Thymus (tissue), 11 donors: Measurements from ENCODE around the gene RBFOX1. TPM values are rescaled to one million over a fixed set of nuclear protein-coding genes. Genes with fewer than 3 reads are reported as not detected.
A peak's percentile ranks its signal among the peaks of the same experiment; 100 is the strongest.

Experiments
- DNase-seq, 9 donors: peaks; one replicate each; pipeline ENCODE4 v3.0.0-alpha.2; 2013; ENCODE audit warnings: low spot score in 9 of 9, low read depth in 6 of 9, missing footprints in 1 of 9
- H3K27ac ChIP-seq, 2 donors: one replicate each; pipeline ENCODE4 v1.5.1; 2013; ENCODE audit warnings: control low read depth in 1 of 2, low read depth in 1 of 2, low read length in 1 of 2, mild to moderate bottlenecking in 1 of 2, moderate library complexity in 1 of 2
- H3K27me3 ChIP-seq, 2 donors: one replicate each; pipeline ENCODE4 v1.5.1; 2013; ENCODE audit warnings: low read length in 1 of 2; ENCODE audit not compliant: control insufficient read depth in 2 of 2, insufficient read depth in 1 of 2
- H3K36me3 ChIP-seq, 2 donors: one replicate each; pipeline ENCODE4 v1.5.1; 2013; ENCODE audit warnings: low read length in 1 of 2, mild to moderate bottlenecking in 1 of 2, moderate library complexity in 1 of 2; ENCODE audit not compliant: control insufficient read depth in 2 of 2, insufficient read depth in 2 of 2
- H3K4me1 ChIP-seq, 2 donors: one replicate each; pipeline ENCODE4 v1.5.1; 2013; ENCODE audit warnings: low read length in 2 of 2; ENCODE audit not compliant: control insufficient read depth in 2 of 2, insufficient read depth in 2 of 2
- H3K4me3 ChIP-seq, 2 donors: one replicate each; pipeline ENCODE4 v1.5.1; 2013; ENCODE audit warnings: low read length in 2 of 2, control low read depth in 1 of 2, mild to moderate bottlenecking in 1 of 2
- H3K9me3 ChIP-seq, 2 donors: one replicate each; pipeline ENCODE4 v1.5.1; 2013; ENCODE audit warnings: low read length in 1 of 2, mild to moderate bottlenecking in 1 of 2; ENCODE audit not compliant: control insufficient read depth in 2 of 2, insufficient read depth in 1 of 2
- WGBS: extraction: QIAGEN DNeasy Blood & Tissue Kit; methylation state at CpG from one replicate; pipeline ENCODE4 v1.1.7; 2013; 5-methylcytosine and 5-hydroxymethylcytosine counted together
- polyA plus RNA-seq: library from polyadenylated mRNA; stranded (reverse); fragments of 200-250 nt; gene quantifications from one replicate; pipeline ENCODE4 v1.2.3, GENCODE V29; 2013
- total RNA-seq: library from RNA; stranded (reverse); fragments of 120-200 nt; gene quantifications from one replicate; pipeline ENCODE4 v1.2.4, GENCODE V29; 2013
- donor health status: healthy.

Gene RBFOX1
- total and polyA plus RNA-seq, 2 donors: 0.23 to 0.52 TPM

DNA sequence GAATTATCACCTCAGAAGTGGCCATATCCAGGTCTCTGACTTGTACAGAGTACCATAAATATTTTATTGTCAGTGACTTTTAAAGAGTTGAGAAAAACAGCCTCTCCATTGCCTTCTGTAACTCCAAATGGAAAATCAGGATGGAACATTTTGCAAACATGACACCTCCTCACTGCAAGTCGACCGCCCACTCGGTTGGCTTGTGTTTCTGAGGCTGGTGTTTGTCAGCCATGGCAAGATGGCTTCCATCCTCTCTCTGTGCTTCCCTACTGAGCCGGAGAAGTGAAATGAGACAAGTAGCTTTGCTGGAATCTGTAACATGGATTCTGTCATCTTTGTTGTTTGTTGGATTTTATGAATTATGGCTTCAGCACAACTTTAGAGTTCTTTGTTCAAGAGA lies 172.8 kb downstream of the RBFOX1 start:
- WGBS: 96% methylated on average over 4 of the region's 4 CpGs
- Histone ChIP-seq H3K36me3 (no peaks in the 10 kb centered on the region), H3K4me1 (no peaks in the 10 kb centered on the region), H3K27ac (no peak overlapping the region), H3K4me3 (no peak overlapping the region), H3K9me3 (no peaks in the 10 kb centered on the region), H3K27me3 (no peaks in the 10 kb centered on the region)
- no peak for DNase-seq

- WGBS: 94% methylated on average over 5 of the region's 5 CpGs
- no peaks in the 10 kb centered on the region for H3K9me3 ChIP-seq
- H3K27ac ChIP-seq: no peak overlapping the region
- H3K4me1 ChIP-seq: no peaks in the 10 kb centered on the region
- H3K4me3 ChIP-seq: no peak overlapping the region
- H3K27me3 ChIP-seq: no peaks in the 10 kb centered on the region
- H3K36me3 ChIP-seq: no peaks in the 10 kb centered on the region
- DNase-seq: no peak
Measured at GRCh38 chr16:7506363-7506762, 173.7 kb downstream of the RBFOX1 start.

- Histone ChIP-seq H3K4me3 (no peak overlapping the region), H3K4me1 (no peaks in the 10 kb centered on the region), H3K27me3 (no peaks in the 10 kb centered on the region), H3K9me3 (no peaks in the 10 kb centered on the region), H3K36me3 (no peaks in the 10 kb centered on the region), H3K27ac (no peak overlapping the region)
- DNase-seq: no peak
- WGBS: 90% methylated on average over 3 of the region's 3 CpGs
Measured at GRCh38 chr16:7508656-7509055, 176.0 kb downstream of the RBFOX1 start.

DNA sequence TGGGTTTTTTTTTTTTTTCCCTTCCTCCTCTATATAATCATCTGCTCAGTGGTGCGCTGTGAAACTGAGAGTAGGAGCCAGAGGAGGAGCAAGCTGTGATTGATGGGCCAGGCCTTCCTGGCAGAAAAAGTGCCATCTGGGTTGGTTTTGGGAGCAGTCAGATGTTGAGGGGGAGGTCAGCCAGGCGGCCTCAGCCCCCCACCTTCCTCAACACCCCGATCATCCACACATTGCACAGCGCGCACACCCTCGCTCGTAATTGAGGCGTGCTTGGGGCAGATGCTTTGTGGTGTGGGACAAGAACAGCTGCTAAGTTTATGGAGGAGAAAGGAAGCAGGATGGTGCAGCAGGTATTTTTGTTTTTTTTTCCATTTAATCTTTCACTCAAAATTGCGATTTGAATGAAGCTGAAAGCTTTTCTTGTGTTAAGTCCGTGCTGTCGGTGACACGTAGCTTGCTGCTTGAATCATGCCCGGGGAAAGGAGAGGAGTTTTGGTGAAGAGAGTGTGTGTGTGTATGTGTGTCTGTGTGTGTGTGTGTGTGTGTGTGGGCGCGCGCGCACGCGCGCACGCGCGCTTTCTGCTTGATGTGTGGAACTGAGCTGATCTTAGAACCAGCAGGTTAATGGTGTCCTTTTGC lies 177.4 kb downstream of the RBFOX1 start:
- Histone ChIP-seq H3K4me3 (no peak overlapping the region), H3K27me3 (no peaks in the 10 kb centered on the region), H3K27ac (no peak overlapping the region), H3K4me1 (no peaks in the 10 kb centered on the region), H3K36me3 (no peaks in the 10 kb centered on the region), H3K9me3 (no peaks in the 10 kb centered on the region)
- WGBS: 79% methylated on average over 23 of the region's 23 CpGs
- DNase-seq: no peak

DNA sequence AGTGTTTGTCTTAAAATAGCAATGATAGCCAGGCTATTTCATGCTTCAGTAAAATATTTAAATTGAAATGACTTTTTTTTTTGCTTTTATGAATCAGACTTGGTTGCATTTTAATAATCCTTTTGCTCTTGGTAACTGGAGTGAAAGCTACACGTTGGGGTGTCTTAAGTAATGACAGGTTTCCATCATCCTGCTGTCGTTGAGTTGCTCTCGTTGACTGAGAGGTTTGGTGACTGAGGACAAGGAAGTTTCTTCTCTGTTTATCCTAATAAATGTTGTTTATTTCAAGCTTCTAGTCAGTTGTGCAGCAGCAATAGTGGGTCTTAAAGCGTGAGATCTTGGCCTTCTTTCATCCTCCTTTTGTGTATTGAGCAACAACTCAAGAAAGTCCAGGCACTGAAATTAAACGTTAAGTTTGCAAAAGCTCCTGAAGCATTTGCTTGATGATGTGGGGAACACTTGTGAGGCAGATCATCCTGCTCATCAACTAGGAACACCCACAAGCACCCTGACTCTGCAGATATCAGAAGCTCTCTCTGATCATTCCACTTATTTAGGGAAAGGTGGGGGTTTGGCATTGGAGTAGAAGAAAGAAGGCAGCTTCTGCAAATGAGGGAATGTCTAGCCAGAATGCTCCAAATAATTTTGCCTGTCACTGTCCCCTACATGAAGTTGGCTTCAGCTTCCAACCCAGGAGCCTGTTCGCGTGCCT lies 179.1 kb downstream of the RBFOX1 start:
- Histone ChIP-seq H3K27ac (no peak overlapping the region), H3K4me1 (no peaks in the 10 kb centered on the region), H3K9me3 (no peaks in the 10 kb centered on the region), H3K36me3 (no peaks in the 10 kb centered on the region), H3K4me3 (no peak overlapping the region), H3K27me3 (no peaks in the 10 kb centered on the region)
- no peak for DNase-seq
- WGBS: 84% methylated on average over 7 of the region's 7 CpGs

- WGBS: 65% methylated on average over 3 of the region's 3 CpGs
- Histone ChIP-seq H3K9me3 (no peaks in the 10 kb centered on the region), H3K4me3 (no peak overlapping the region), H3K27me3 (no peaks in the 10 kb centered on the region), H3K27ac (no peak overlapping the region), H3K4me1 (no peaks in the 10 kb centered on the region), H3K36me3 (no peaks in the 10 kb centered on the region)
- no peak for DNase-seq
Measured at GRCh38 chr16:7512503-7512902, 179.9 kb downstream of the RBFOX1 start.

DNA sequence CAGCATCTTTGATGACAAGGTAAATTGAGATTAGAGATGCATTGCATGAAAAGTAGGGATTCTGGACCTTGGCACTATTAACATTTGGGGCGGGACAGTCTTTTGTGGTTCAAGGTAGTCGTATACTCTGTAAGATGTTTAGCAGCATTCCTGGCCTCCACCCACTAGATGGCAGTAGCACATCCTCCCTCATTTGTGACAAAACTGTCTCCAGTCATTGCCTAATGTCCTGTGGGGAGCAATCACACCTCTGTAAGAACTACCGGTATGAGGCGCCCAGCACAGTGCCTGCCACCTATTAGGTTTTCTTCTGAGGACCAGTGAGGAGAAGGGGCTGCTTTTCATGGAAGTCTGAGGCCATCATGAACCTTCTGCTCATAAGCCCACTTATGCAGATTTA lies 180.8 kb downstream of the RBFOX1 start:
- Histone ChIP-seq H3K36me3 (no peaks in the 10 kb centered on the region), H3K4me1 (no peaks in the 10 kb centered on the region), H3K4me3 (no peak overlapping the region), H3K9me3 (no peaks in the 10 kb centered on the region), H3K27me3 (no peaks in the 10 kb centered on the region), H3K27ac (no peak overlapping the region)
- DNase-seq: peak in 1 of 9 donors; percentile 2
- 84% methylated on average over 4 of the region's 4 CpGs for WGBS

DNA sequence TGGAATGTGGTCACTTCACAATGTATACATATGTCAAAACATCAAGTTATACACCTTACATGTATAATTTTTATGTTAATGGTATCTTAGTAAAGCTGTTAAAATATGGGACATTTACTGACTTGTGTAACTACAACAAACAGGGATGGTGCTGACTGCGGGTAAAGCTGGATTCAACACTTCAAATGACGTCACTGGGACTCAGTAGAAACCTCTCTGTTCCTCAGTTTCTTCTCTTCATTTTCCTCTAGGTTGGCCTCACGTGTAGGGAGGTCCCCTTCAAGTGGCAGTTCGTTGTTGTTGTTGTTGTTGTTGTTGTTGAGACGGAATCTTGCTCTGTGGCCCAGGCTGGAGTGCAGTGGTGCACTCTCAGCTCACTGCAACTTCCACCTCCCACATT lies 182.9 kb downstream of the RBFOX1 start:
- no peak overlapping the region for H3K4me3 ChIP-seq
- H3K27me3 ChIP-seq: no peaks in the 10 kb centered on the region
- DNase-seq: no peak
- no peaks in the 10 kb centered on the region for H3K4me1 ChIP-seq
- H3K27ac ChIP-seq: no peak overlapping the region
- no peaks in the 10 kb centered on the region for H3K36me3 ChIP-seq
- WGBS: 81% methylated on average over 5 of the region's 5 CpGs
- H3K9me3 ChIP-seq: no peaks in the 10 kb centered on the region

- no peaks in the 10 kb centered on the region for H3K4me1 ChIP-seq
- H3K9me3 ChIP-seq: no peaks in the 10 kb centered on the region
- 86% methylated on average over 2 of the region's 2 CpGs for WGBS
- H3K4me3 ChIP-seq: no peak overlapping the region
- no peak overlapping the region for H3K27ac ChIP-seq
- no peak for DNase-seq
- no peaks in the 10 kb centered on the region for H3K27me3 ChIP-seq
- no peaks in the 10 kb centered on the region for H3K36me3 ChIP-seq
Measured at GRCh38 chr16:7517496-7517895, 184.9 kb downstream of the RBFOX1 start.
